OCI-LY7 (cell line): Measurements from ENCODE around the gene E2F3. TPM values are rescaled to one million over a fixed set of nuclear protein-coding genes. Genes with fewer than 3 reads are reported as not detected.

Experiments
- BruUV-seq: library from RNA; stranded (reverse); fragments of 400-500 nt; replicated peaks from 2 replicates; lab custom pipeline; 2021; lab: Mats Ljungman, UMichigan
- CTCF ChIA-PET: fragments of 300-600 bp; sonication (Branson Sonifier 250); formaldehyde crosslinking; loops from one replicate; lab custom pipeline; 2022; ENCODE audit warnings: antibody characterized with exemption; ENCODE audit not compliant: unreplicated experiment; lab: Charles Lee
- POLR2A ChIA-PET: fragments of 300-600 bp; sonication (Branson Sonifier 250); formaldehyde crosslinking; loops from one replicate; lab custom pipeline; 2022; ENCODE audit warnings: antibody characterized with exemption; lab: Charles Lee
- DNase-seq: peaks from one replicate; pipeline ENCODE4 v3.0.0-alpha.2; 2015; ENCODE audit warnings: low spot score
- H2AFZ ChIP-seq: fragments of 200-600 bp; sonication (generic), shearing (Covaris generic); 2 replicates; pipeline ENCODE4 v1.6.1; 2014; ENCODE audit warnings: mild to moderate bottlenecking, antibody characterized with exemption, low read length, moderate library complexity
- H3K27ac ChIP-seq: fragments of 200-600 bp; sonication (generic); 2 replicates; pipeline ENCODE4 v1.5.1; 2014; ENCODE audit warnings: mixed run types, low read depth, mild to moderate bottlenecking, moderate library complexity, low read length, inconsistent platforms; ENCODE audit not compliant: poor library complexity, severe bottlenecking
- H3K36me3 ChIP-seq: fragments of 200-600 bp; sonication (generic); 2 replicates; pipeline ENCODE4 v1.6.1; 2014; ENCODE audit warnings: mild to moderate bottlenecking, antibody characterized with exemption, low read length, moderate library complexity, mixed read lengths; ENCODE audit not compliant: insufficient read depth
- H3K4me1 ChIP-seq: fragments of 200-600 bp; sonication (generic); 2 replicates; pipeline ENCODE4 v1.5.1; 2014; ENCODE audit warnings: mild to moderate bottlenecking, low read length; ENCODE audit not compliant: insufficient read depth, poor library complexity, severe bottlenecking
- H3K4me2 ChIP-seq: fragments of 200-600 bp; sonication (generic); 2 replicates; pipeline ENCODE4 v1.6.1; 2014; ENCODE audit warnings: mild to moderate bottlenecking, low read length
- H3K4me3 ChIP-seq: fragments of 200-600 bp; sonication (generic); 2 replicates; pipeline ENCODE4 v1.5.1; 2014; ENCODE audit warnings: mild to moderate bottlenecking, low read depth, low read length; ENCODE audit not compliant: poor library complexity, severe bottlenecking
- H3K79me2 ChIP-seq: fragments of 200-600 bp; sonication (generic); 2 replicates; pipeline ENCODE4 v1.6.1; 2016; ENCODE audit warnings: low read depth, mild to moderate bottlenecking, low read length, moderate library complexity, mixed read lengths; ENCODE audit not compliant: insufficient read depth
- H3K9me2 ChIP-seq: fragments of 200-600 bp; sonication (generic); 2 replicates; pipeline ENCODE4 v1.6.1; 2016; ENCODE audit warnings: mild to moderate bottlenecking, low read length, mixed read lengths; ENCODE audit not compliant: insufficient read depth
- H3K9me3 ChIP-seq: fragments of 200-600 bp; sonication (generic); 2 replicates; pipeline ENCODE4 v1.6.1; 2014; ENCODE audit warnings: mild to moderate bottlenecking, mixed run types, low read length, mixed read lengths
- H4K20me1 ChIP-seq: fragments of 200-600 bp; sonication (generic); 2 replicates; pipeline ENCODE4 v1.6.1; 2014; ENCODE audit warnings: mild to moderate bottlenecking, antibody characterized with exemption, low read length, moderate library complexity, mixed read lengths; ENCODE audit not compliant: insufficient read depth
- CTCF ChIP-seq: fragments of 200-600 bp; sonication (generic); conservative IDR thresholded peaks from 2 replicates; pipeline ENCODE4 v1.5.1; 2014; ENCODE audit warnings: mild to moderate bottlenecking, antibody characterized with exemption, low read length, moderate library complexity, mixed read lengths
- EZH2phosphoT487 ChIP-seq: fragments of 200-600 bp; sonication (generic); IDR thresholded peaks from 2 replicates; pipeline ENCODE4 v1.6.1; 2018; ENCODE audit warnings: low read depth, borderline replicate concordance, mild to moderate bottlenecking, mixed run types, antibody characterized with exemption, low read length, moderate library complexity, mixed read lengths
- intact Hi-C: fragments of 100-400 bp; cut with micrococcal nuclease; formaldehyde crosslinking; loops from one replicate; pipeline ENCODE4 v1.10.0; 2022; ENCODE audit not compliant: unreplicated experiment
- total RNA-seq, 2 experiments: library from RNA; depleted of rRNA in 1 of 2; stranded (reverse); fragments of >200 nt in 1 of 2; shearing (Covaris generic) in 1 of 2; gene quantifications; 2 replicates each; pipeline ENCODE4 v1.2.3, GENCODE V29; 2014 to 2022

Gene E2F3
- total RNA-seq, 2 experiments from 2014 or later, result 12.4 to 31.2 TPM

GRCh38 chr6:20473518-20473917 lies 71.8 kb downstream of the E2F3 start:
- ChIA-PET POLR2A (interaction anchor here (0.5 to 1.0 kb wide), 4 partner anchors 13 to 1294 kb away, joined by 3 read pairs; no protein-coding TSS in a partner anchor), CTCF (no interaction called here)
- Histone ChIP-seq H3K4me3 (no peak overlapping the region), H3K9me2 (no peaks in the 10 kb centered on the region), H4K20me1 (no peaks in the 10 kb centered on the region), H2AFZ (no peak overlapping the region), H3K4me1 (no peaks in the 10 kb centered on the region), H3K27ac (no peak overlapping the region), H3K36me3 (peaks cover 30% of the 10 kb centered on the region), H3K9me3 (no peaks in the 10 kb centered on the region), H3K79me2 (peaks cover 33% of the 10 kb centered on the region), H3K4me2 (no peak overlapping the region)
- intact Hi-C loops, result no loop called here
- no peak for DNase-seq
- no TSS peak for BruUV-seq
- TF ChIP-seq EZH2phosphoT487, result no peak
- TF ChIP-seq CTCF, result no peak

GRCh38 chr6:20474874-20475542 lies 73.3 kb downstream of the E2F3 start:
- H3K4me3 ChIP-seq, result no peak overlapping the region
- POLR2A ChIA-PET, result interaction anchor here (0.6 kb wide), 1 partner anchor 908 kb away, joined by 3 read pairs; no protein-coding TSS in a partner anchor
- no peaks in the 10 kb centered on the region for H3K9me3 ChIP-seq
- no peak overlapping the region for H3K27ac ChIP-seq
- BruUV-seq, result no TSS peak
- H2AFZ ChIP-seq, result no peak overlapping the region
- H3K79me2 ChIP-seq, result peaks cover 28% of the 10 kb centered on the region
- peaks cover 29% of the 10 kb centered on the region for H3K36me3 ChIP-seq
- no peaks in the 10 kb centered on the region for H4K20me1 ChIP-seq
- no peaks in the 10 kb centered on the region for H3K4me1 ChIP-seq
- H3K4me2 ChIP-seq, result no peak overlapping the region
- no peaks in the 10 kb centered on the region for H3K9me2 ChIP-seq
- intact Hi-C loops, result no loop called here
- CTCF ChIA-PET, result no interaction called here
- no peak for DNase-seq
- TF ChIP-seq EZH2phosphoT487 (no peak), CTCF (no peak)

GRCh38 chr6:20476501-20477043 lies 74.9 kb downstream of the E2F3 start:
- CTCF ChIA-PET, result no interaction called here

More at GRCh38 chr6:20476501-20477043, 74.9 kb downstream of the E2F3 start:
- H3K9me2 ChIP-seq, result no peaks in the 10 kb centered on the region
- H3K9me3 ChIP-seq, result no peaks in the 10 kb centered on the region
- no peak overlapping the region for H3K4me2 ChIP-seq
- intact Hi-C loops, result no loop called here
- POLR2A ChIA-PET, result no interaction called here
- no peak for DNase-seq
- H2AFZ ChIP-seq, result no peak overlapping the region
- no peaks in the 10 kb centered on the region for H3K4me1 ChIP-seq
- peaks cover 20% of the 10 kb centered on the region for H3K79me2 ChIP-seq
- no peak overlapping the region for H3K4me3 ChIP-seq
- no peaks in the 10 kb centered on the region for H4K20me1 ChIP-seq
- H3K27ac ChIP-seq, result no peak overlapping the region
- no peak for TF ChIP-seq CTCF
- TF ChIP-seq EZH2phosphoT487, result no peak
- no TSS peak for BruUV-seq
- peaks cover 37% of the 10 kb centered on the region for H3K36me3 ChIP-seq
